Epithelial cell of esophagus (primary cell): ENCODE measurements around the gene RXRG.
"Not testable (repeated sequence)": the region's sequence is repeated elsewhere in the genome, so short reads cannot be mapped to it uniquely, and the experiment has no call there.

Experiments
- DNase-seq: peaks from one replicate; pipeline ENCODE4 v3.0.0; 2010; ENCODE audit warnings: low read depth
- H3K4me3 ChIP-seq: 2 replicates; pipeline ENCODE4 v1.5.1; 2011; ENCODE audit warnings: mild to moderate bottlenecking, low read length, control low read depth
- CTCF ChIP-seq: IDR thresholded peaks from 2 replicates; pipeline ENCODE4 v1.5.1; 2011; ENCODE audit warnings: low read depth, mild to moderate bottlenecking, low read length, control low read depth, inconsistent platforms; ENCODE audit not compliant: insufficient read depth; ENCODE audit errors: missing control alignments

The RXRG gene

GRCh38 chr1:165468253-165468652, 23.3 kb upstream of the RXRG start:
- no peak for DNase-seq
- no peak overlapping the region for H3K4me3 ChIP-seq

GRCh38 chr1:165467706-165468105, 22.8 kb upstream of the RXRG start:
- TF ChIP-seq CTCF: no peak

More at GRCh38 chr1:165468253-165468652, 23.3 kb upstream of the RXRG start:
- TF ChIP-seq CTCF: no peak

GRCh38 chr1:165463978-165464377, 19.1 kb upstream of the RXRG start:
- no peak for DNase-seq
- no peak overlapping the region for H3K4me3 ChIP-seq
- TF ChIP-seq CTCF: no peak

More at GRCh38 chr1:165467706-165468105, 22.8 kb upstream of the RXRG start:
- DNase-seq: no peak
- H3K4me3 ChIP-seq: no peak overlapping the region

- not testable (repeated sequence) for DNase-seq, H3K4me3 ChIP-seq
Measured at GRCh38 chr1:165459683-165460082, 14.8 kb upstream of the RXRG start.

- no peak overlapping the region for H3K4me3 ChIP-seq
- no peak for TF ChIP-seq CTCF
- no peak for DNase-seq
Measured at GRCh38 chr1:165456861-165457260, 11.9 kb upstream of the RXRG start.

- H3K4me3 ChIP-seq: no peak overlapping the region
- no peak for TF ChIP-seq CTCF
- peak; percentile 58 for DNase-seq
Measured at GRCh38 chr1:165456114-165456513, 11.2 kb upstream of the RXRG start.

- no peak for DNase-seq
- no peak overlapping the region for H3K4me3 ChIP-seq
- TF ChIP-seq CTCF: no peak
Measured at GRCh38 chr1:165455111-165455510, 10.2 kb upstream of the RXRG start.
